ENCODE data around the gene DDX41.

GRCh38 chr5:177494346-177495195 lies 22.2 kb downstream of the DDX41 start:
- TF ChIP-seq CTCF (IDR thresholded peaks at IDR 0.05) (no peak), POLR2A (IDR thresholded peaks at IDR 0.05) (no peak), EP300 (IDR thresholded peaks at IDR 0.05) (no peak)

Data from ovary (tissue), 3 donors.